WTC11 (cell line): Measurements from ENCODE around the gene HYPK. TPM values are rescaled to one million over a fixed set of nuclear protein-coding genes. Genes with fewer than 3 reads are reported as not detected.
A peak's percentile ranks its signal among the peaks of the same experiment; 100 is the strongest.

Experiments used
- ATF2 ChIP-seq: sonication (generic); formaldehyde crosslinking; IDR thresholded peaks from 2 replicates; pipeline ENCODE4 v1.8.1; 2022; ENCODE audit warnings: low read depth, missing genetic modification reagents, borderline replicate concordance
- CREB1 ChIP-seq: sonication (generic); formaldehyde crosslinking; IDR thresholded peaks from 2 replicates; pipeline ENCODE4 v1.8.0; 2023; ENCODE audit warnings: mild to moderate bottlenecking, missing genetic modification reagents
- ERG ChIP-seq: fragments of 250-450 bp; sonication (Bioruptor Pico); IDR thresholded peaks from 2 replicates; pipeline ENCODE4 v1.8.0; 2021; ENCODE audit warnings: mild to moderate bottlenecking
- ETV6 ChIP-seq: sonication (generic); formaldehyde crosslinking; IDR thresholded peaks from 2 replicates; pipeline ENCODE4 v1.8.1; 2022; ENCODE audit warnings: mild to moderate bottlenecking, missing genetic modification reagents
- FOXP1 ChIP-seq: sonication (generic); formaldehyde crosslinking; IDR thresholded peaks from 2 replicates; pipeline ENCODE4 v1.8.0; 2022; ENCODE audit warnings: missing genetic modification reagents, mild to moderate bottlenecking, moderate library complexity, borderline replicate concordance
- GABPB1 ChIP-seq: sonication (generic); formaldehyde crosslinking; IDR thresholded peaks from 2 replicates; pipeline ENCODE4 v1.8.1; 2023; ENCODE audit warnings: mild to moderate bottlenecking, missing genetic modification reagents
- GRHL2 ChIP-seq: fragments of 250-450 bp; sonication (Bioruptor Pico); IDR thresholded peaks from 2 replicates; pipeline ENCODE4 v1.8.0; 2022; ENCODE audit warnings: mild to moderate bottlenecking, moderate library complexity; ENCODE audit not compliant: insufficient replicate concordance, severe bottlenecking
- MAX ChIP-seq: sonication (generic); formaldehyde crosslinking; IDR thresholded peaks from 2 replicates; pipeline ENCODE4 v1.8.0; 2022; ENCODE audit warnings: mild to moderate bottlenecking, missing genetic modification reagents
- NFYB ChIP-seq: sonication (generic); formaldehyde crosslinking; conservative IDR thresholded peaks from 2 replicates; pipeline ENCODE4 v1.8.0; 2022; ENCODE audit warnings: low read depth, missing genetic modification reagents
- NR1H2 ChIP-seq: sonication (generic); formaldehyde crosslinking; IDR thresholded peaks from 2 replicates; pipeline ENCODE4 v1.9.0; 2021; ENCODE audit warnings: mild to moderate bottlenecking, moderate library complexity, missing genetic modification reagents
- NR3C1 ChIP-seq: sonication (generic); formaldehyde crosslinking; conservative IDR thresholded peaks from 2 replicates; pipeline ENCODE4 v1.8.1; 2023; ENCODE audit warnings: low read depth, mild to moderate bottlenecking, missing genetic modification reagents
- SMAD4 ChIP-seq: sonication (generic); formaldehyde crosslinking; IDR thresholded peaks from 2 replicates; pipeline ENCODE4 v1.8.0; 2022; ENCODE audit warnings: mild to moderate bottlenecking, missing genetic modification reagents
- SP1 ChIP-seq: sonication (generic); formaldehyde crosslinking; conservative IDR thresholded peaks from 2 replicates; pipeline ENCODE4 v1.8.1; 2022; ENCODE audit warnings: missing genetic modification reagents
- TCF7 ChIP-seq: sonication (generic); formaldehyde crosslinking; IDR thresholded peaks from 2 replicates; pipeline ENCODE4 v1.8.0; 2022; ENCODE audit warnings: mild to moderate bottlenecking, low read depth, missing genetic modification reagents, moderate library complexity
- USF2 ChIP-seq: sonication (generic); formaldehyde crosslinking; IDR thresholded peaks from 2 replicates; pipeline ENCODE4 v1.8.1; 2023; ENCODE audit warnings: mild to moderate bottlenecking, missing genetic modification reagents, moderate library complexity
- ZBTB21 ChIP-seq: sonication (generic); formaldehyde crosslinking; IDR thresholded peaks from 2 replicates; pipeline ENCODE4 v1.8.1; 2023; ENCODE audit warnings: mild to moderate bottlenecking, missing genetic modification reagents, borderline replicate concordance
- ZBTB43 ChIP-seq: sonication (generic); formaldehyde crosslinking; IDR thresholded peaks from 2 replicates; pipeline ENCODE4 v1.8.1; 2023; ENCODE audit warnings: mild to moderate bottlenecking, missing genetic modification reagents
- ZMAT4 ChIP-seq: fragments of 250-450 bp; sonication (Bioruptor Pico); IDR thresholded peaks from 2 replicates; pipeline ENCODE4 v1.9.0; 2021; ENCODE audit warnings: mild to moderate bottlenecking
- ZNF219 ChIP-seq: sonication (generic); formaldehyde crosslinking; IDR thresholded peaks from 2 replicates; pipeline ENCODE4 v1.8.0; 2023; ENCODE audit warnings: missing genetic modification reagents, mild to moderate bottlenecking, borderline replicate concordance
- ZNF232 ChIP-seq: sonication (generic); formaldehyde crosslinking; IDR thresholded peaks from 2 replicates; pipeline ENCODE4 v1.8.0; 2022; ENCODE audit warnings: mild to moderate bottlenecking, missing genetic modification reagents
- ZNF281 ChIP-seq: sonication (generic); formaldehyde crosslinking; IDR thresholded peaks from 2 replicates; pipeline ENCODE4 v1.8.0; 2023; ENCODE audit warnings: mild to moderate bottlenecking, missing genetic modification reagents
- ZNF423 ChIP-seq: fragments of 250-450 bp; sonication (Bioruptor Pico); IDR thresholded peaks from 2 replicates; pipeline ENCODE4 v2.1.2; 2022; ENCODE audit warnings: mild to moderate bottlenecking, moderate library complexity
- ZNF532 ChIP-seq: fragments of 250-450 bp; sonication (Bioruptor Pico); IDR thresholded peaks from 2 replicates; pipeline ENCODE4 v1.9.0; 2021; ENCODE audit warnings: mild to moderate bottlenecking, borderline replicate concordance
- ZNF671 ChIP-seq: fragments of 250-450 bp; sonication (Bioruptor Pico); IDR thresholded peaks from 2 replicates; pipeline ENCODE4 v1.8.0; 2021; ENCODE audit warnings: mild to moderate bottlenecking
- total RNA-seq: library from RNA; stranded (reverse); gene quantifications from 3 replicates; pipeline ENCODE4 v1.2.3, GENCODE V29; 2021

Gene HYPK
- total RNA-seq, 1 experiment from 2014 or later, result 22.0 TPM

GRCh38 chr15:43800286-43801141 lies at the start of gene HYPK (continued):
- TF ChIP-seq ZNF532 (CRISPR knock-in tag), result no peak
- peak; percentile 49; the same call in 1 of the 2 replicates for TF ChIP-seq GABPB1
- TF ChIP-seq ATF2, result no peak
- TF ChIP-seq TCF7 (CRISPR knock-in tag), result no peak
- TF ChIP-seq SMAD4, result no peak
- TF ChIP-seq ZNF423, result no peak
- 0 out of 2 replicates have a peak, but pooled peaks have one; percentile 17 for TF ChIP-seq FOXP1
- no peak for TF ChIP-seq ZBTB21
- no peak for TF ChIP-seq GRHL2 (CRISPR knock-in tag)
- TF ChIP-seq ZNF671 (CRISPR knock-in tag), result peak; percentile 62; the same call in 1 of the 2 replicates
- TF ChIP-seq ZNF281, result no peak; the same call in 1 of the 2 replicates
- no peak for TF ChIP-seq CREB1 (CRISPR knock-in tag)
- peak; percentile 76 for TF ChIP-seq ETV6 (CRISPR knock-in tag)
- no peak for TF ChIP-seq ZNF219 (CRISPR knock-in tag)
- TF ChIP-seq ZBTB43 (CRISPR knock-in tag), result no peak
- no peak for TF ChIP-seq USF2 (CRISPR knock-in tag)
- peak; percentile 52; the same call in 1 of the 2 replicates for TF ChIP-seq ERG
- TF ChIP-seq ZNF232 (CRISPR knock-in tag), result peak; percentile 18; the same call in 1 of the 2 replicates
- TF ChIP-seq MAX, result peak; percentile 86
- TF ChIP-seq SP1 (CRISPR knock-in tag), result peak; percentile 72
- TF ChIP-seq ZMAT4 (CRISPR knock-in tag), result 0 out of 2 replicates have a peak, but pooled peaks have one; percentile 43
- no peak for TF ChIP-seq NFYB (CRISPR knock-in tag)
- no peak for TF ChIP-seq NR3C1 (CRISPR knock-in tag)
- TF ChIP-seq NR1H2 (CRISPR knock-in tag), result no peak
